HG03442 (cell line): ENCODE results near the gene SGPL1.

Source experiments
- ATAC-seq: cut with Tn5 transposase; IDR thresholded peaks from one replicate; pipeline ENCODE4 v1.9.1; 2021; ENCODE audit warnings: mild to moderate bottlenecking, moderate library complexity; ENCODE audit not compliant: unreplicated experiment

The SGPL1 gene

DNA sequence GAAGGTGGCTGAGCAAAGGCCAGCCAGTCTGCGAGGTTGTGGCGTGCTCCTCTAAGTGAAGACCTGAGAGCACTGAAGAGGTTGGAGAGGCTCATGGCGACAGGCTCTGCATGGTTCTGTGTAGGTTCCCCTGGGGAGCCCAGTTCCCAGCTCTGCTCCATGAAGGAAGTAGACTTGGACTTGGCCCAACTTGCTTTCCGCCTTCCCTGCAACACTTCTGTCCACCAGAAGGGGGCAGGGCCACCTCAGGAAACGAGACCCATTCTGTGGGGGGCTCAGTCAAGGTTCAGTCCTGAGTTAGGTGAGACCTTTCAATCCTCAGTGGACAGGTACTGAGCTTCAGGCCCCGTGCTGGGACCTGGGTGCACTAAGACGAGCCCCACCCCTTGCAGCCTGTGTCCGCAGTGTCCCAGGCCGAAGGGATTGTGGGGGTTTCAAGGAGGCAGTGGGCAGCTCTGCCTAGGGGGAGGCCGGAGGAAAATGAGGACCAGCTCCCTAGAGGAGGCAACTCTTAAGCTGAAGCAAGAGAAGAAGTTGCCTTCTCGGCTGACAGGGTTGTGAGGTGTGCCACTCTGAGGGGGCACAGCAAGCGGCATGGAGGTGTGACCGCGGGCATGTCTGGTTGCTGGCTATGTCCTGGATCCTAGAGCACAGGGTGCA lies 87.6 kb downstream of the SGPL1 start:
- ATAC-seq = no peak

DNA sequence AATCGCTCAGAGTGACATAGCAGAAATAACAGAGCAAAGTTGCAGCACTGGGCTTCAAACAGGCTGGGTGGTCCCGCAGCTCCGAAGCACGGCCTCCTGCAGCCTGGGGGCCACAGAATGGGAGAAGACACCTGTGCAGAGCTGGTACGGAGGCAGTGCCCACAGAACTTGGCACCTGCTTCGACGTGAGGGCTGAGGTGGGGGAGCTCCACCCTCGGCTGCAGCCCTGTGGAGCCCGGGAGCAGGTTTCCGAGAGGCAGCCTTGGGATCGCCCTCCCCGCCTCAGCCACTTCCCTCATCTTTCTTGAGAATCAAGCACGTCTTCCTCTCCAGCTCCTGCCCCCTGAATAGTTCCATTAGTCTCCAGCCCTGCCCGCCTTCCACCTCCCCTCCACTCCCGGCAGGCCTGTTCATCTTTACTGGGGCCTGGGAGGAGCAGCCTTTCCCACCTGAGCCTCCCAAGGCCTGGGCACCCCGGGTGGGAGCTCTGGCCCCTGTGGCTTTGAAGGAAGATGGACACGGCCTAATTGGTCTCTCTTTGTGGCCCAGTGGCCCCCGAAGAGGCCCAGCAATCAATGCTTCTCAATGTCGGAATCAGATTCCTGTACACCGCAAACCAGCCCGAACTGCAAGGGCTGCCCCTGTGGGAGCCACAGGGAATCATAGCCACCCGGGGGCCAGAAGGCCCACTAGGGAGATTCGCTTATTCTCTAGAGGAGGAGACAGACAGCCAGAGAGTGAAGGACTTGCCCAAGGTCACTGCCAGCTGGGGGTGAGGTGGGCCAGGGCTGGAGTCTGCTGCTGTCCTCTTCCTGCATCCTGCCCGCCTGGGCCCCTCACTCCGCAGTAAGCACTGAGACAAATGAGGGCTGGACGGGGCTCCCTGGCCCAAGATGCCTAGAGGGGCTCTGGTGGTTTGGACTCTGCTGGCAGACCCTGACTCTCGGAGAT lies 89.6 kb downstream of the SGPL1 start:
- no peak for ATAC-seq

DNA sequence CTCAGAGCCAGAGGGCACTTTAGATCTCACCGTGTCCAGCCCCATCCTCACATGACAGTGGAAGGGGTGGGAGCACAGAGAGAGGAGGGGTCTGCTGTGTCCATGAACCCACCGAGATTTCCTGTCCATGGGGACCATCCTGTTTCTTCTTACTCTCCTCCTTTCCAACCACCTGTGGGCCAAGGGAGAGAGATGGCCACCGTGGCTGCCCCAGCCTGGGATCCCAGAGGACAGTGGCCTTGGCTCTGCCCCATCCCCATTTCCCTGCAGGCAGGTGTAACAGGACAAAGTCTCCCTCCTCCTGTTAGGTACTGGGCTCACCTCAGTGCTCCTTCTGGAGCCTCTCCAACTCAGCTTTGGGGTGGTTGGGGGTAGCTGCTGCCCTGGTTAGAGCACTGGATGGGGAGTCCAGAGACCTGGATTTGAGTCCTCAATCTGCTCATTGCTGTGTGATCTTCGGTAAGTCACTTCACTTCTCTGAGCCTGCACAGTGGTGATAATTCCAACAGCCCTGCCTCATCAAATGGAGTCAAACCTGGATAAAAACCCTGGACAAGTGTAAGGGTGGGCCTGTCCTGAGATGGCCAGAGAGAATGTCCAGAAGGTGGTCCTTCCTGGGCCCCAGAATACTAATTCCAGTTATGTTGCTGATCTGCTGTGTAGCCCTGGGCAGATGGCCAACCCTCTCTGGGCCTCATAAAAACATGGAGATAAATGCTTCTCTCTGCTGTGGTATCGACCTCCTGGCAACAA lies 90.5 kb downstream of the SGPL1 start:
- ATAC-seq = no peak

DNA sequence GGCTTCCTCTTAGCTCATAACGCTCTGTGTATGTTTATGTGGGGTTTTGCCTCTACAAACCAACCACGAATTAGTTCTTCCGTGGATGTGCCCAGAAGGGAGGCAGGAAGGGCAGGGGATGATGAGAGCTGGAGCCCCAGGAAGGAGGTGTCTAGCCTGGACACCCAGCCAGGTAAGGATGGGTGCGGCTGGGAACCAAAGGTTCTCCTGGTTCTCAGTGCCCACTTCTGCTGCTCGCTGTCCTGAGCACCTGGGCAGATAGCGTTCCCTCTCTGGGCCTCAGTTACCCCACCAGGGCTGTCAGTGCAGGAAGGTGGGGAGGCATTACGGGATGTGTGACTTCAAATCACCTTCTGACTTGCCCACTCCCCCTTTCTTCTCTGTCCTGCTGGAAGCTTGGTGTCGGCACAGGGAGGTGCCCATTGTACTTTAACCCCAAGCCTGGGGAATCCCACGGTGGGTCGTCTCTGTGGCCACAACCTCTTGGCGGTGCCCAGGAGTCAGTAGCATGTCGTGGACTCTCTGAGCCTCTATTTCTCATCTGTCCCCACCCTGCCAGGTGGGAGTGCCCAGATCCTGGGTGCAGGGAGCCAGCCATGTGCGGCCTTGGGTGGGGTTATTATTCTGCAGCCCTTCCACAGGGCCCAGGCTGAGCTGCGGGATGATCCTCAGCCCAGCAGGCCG lies 91.3 kb downstream of the SGPL1 start:
- no peak for ATAC-seq

DNA sequence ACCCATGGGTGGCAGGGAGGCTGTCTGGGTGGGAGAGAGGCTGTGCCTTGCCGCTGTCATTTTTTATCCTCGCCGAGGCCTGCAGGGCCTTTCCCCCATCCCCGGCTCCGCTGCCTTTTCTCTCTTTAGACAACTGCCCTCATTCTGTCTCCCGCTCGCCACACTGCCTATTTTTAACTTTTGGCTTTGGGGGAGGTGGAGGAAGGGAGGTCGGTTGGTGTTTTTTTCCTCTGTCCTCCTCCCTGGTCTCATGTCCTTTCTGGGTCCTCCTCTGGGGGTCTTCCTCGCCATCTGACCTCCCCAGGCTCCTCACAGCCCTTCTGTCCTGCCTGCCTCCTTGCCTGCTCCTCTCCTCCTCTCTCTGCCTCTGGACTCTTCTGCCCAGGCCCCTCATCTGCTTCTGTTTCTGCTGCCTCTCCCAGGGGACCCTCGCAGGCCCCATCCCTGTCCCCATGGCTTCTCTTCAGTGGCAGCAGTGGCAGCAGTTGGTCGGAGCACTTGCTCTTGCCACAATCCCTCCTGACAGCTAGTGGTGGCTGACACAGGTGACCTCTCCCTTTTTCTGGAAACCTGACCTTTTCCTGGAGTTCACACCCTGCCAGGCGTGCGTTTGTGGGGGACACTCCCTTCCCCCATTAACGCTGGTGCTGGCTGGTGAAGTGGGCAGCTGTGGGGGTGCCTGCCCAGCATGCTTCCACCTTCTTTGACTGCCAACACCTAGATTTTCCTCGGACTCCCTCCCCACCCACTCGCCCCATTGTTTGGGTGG lies 92.1 kb downstream of the SGPL1 start:
- no peak for ATAC-seq

DNA sequence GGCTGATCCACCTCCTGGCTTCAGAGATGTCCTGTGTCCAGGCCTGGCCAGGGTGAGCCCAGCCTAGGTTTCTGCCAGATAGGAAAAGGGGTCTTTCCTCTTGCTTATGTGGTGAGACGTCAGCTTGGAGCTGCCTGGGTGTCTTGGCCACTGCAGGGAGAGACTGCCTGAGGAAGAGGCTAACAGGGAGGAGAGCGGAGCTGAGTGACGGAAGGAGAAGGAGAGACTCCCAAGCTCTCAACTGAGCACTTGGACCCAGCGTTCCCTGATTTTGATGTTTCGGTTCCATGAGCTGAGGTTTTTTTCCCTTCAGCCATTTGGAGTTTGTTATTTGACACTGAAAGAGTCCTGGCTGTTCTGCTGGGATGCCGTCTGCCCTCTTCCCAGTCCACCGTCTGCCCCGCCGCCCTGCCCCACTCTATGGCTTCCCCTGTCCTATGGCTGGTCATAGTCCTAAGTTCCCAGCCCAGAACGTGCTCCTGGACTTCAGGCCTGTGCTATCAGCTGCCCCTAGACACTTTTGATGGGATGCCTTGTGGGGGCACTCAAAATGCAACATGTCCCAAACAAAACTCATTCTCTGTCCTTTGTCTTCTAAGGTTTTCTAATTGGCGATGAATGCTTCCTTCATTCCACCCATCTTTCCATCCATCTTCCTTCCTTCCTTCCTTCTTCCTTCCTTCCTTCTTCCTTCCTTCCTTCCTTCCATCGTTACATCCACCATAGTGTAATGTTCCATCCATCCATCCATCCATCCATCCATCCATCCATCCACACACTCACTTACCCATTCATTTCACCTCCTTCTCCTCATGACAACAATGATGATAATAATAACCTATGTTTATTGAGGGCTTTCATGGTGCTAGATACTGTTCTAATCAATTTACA lies 92.9 kb downstream of the SGPL1 start:
- no peak for ATAC-seq

DNA sequence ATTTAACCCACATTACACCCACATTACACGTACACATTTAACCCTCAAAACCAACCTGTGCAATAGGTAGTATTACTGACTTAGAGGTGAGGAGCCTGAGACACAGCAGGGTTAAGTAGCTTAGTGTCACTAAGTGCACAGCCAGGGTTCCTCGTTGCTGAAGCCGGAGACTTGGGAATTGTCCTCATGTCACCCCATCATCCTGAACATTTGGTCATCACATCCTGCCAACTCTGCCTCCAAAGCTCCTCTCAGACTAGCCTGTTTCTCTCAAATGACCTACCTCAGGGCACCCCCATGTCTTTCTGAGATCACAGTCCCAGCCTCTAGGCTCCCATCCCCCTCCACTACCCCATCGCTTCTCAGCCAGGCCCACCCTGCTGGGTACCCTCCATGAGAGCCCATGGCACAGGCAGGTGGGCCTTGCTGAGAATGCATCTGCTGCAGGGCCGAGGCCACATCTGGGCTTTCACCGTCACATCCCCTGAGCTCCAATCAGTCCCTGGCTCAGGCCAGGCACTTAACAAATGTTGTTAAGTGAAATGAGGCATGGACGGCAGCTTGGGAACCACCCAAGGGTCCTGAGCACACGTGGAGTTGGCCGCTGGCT lies 93.7 kb downstream of the SGPL1 start:
- no peak for ATAC-seq

DNA sequence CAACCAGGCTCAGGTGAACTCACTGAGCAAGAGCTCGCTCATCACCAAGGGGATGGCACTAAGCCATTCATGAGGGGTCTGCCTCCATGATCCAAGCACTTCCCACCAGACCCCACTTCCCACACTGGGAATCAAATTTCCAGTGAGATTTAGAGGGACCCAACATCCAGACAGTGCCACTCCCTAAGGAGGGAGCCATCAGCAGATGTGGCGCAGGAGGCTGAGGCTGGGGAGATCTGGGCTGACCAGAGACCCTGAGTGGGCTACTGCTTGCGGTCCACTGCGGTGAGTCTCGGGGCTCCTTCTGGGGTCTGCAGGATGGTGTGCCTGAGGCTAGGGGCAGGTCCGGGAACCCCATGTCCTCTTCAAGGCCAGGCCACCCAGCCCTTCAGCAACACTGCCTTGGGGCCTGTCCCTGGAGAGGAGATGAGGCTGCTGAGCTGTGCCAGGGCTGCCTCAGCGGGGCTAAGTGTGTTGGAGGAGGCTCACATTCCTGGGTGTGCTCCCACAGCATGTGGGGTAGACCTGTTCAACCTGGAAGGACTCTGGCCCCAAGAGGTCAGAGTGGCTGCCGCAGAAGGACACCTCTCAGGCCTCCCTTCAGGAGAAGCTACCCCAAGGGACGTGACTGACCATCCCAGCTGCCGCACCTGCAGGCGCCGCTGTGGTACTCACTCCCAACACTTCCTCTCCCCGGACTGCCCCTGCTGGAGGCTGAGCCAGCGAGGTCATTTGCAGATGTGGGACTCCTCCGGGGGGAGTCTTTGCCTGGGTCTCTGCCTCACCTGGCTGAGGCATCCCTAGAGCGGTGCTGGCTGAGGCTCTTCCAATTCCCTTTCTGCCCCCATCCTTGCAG lies 95.0 kb downstream of the SGPL1 start:
- ATAC-seq = no peak

DNA sequence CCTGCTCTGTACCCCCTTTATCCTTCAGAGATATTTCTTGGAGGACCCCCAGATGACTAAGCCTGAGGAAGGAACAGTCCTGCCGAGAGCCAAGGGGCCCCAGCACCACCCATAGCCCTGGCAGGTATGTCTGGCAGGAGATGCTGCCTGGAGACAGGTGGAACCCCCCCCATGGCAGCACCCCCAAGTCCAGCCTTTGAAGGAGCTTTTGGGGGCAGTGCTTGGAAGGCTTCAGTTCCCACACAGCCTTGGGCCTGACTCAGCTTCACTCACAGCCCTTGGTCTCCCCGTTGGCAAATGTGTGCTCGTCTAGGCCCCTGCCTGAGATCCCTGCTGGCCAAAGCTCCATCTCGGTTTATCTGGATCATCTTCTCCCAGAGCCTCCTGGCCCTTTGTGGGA lies 95.6 kb downstream of the SGPL1 start:
- ATAC-seq = no peak

DNA sequence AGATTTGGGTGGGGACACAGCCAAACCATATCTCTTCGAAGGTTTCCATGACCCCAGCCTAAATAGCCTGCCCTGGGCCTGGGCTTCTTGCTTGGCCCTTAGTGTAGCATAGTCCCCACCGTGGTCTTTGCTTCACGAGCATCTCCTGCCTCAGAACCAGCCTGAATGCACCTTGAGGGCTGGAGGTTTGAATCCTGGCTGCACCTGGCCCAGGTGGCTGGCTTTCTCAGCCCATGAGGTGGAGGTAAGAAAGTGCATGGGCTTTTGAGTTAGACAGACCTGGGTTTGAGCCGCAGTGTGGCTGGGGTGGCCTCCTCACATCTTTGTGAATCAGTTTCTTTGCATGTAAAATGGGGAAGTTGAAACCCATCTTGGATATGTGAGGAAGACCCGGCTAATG lies 96.8 kb downstream of the SGPL1 start:
- ATAC-seq = no peak

DNA sequence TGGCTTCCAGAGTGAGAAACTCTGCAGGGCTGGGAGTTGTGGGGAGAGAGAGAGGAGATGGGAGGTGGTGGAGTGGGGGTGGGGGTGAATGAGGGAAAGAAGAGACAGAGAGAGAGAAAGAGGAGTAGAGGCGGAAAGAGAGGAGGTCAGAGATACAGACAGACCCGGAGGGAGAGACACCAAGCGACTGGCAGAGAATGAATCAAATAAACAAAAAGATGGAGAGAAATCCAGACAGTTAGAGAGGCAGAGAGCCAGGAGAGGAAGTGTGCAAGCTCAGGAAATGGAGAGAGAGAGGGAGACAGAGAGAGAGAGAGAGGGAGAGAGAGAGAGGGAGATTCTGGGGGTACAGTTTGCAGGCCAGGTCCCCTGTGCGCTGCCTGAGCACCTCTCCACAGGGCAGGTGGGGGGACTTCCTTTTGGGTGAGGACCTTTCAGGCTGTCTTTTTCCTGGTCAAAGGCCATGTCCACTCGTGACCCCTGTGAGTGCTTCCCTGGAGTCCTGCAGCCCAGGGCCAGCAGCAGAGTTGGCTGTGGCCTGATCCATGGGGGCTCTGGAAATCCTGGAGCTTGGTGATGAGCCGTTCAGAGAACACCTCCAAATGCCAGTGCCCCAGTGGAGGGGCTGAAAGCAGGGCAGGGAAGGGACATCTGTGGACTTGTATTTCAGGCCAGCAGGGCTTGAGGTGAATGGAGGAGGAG lies 97.6 kb downstream of the SGPL1 start:
- ATAC-seq = no peak

DNA sequence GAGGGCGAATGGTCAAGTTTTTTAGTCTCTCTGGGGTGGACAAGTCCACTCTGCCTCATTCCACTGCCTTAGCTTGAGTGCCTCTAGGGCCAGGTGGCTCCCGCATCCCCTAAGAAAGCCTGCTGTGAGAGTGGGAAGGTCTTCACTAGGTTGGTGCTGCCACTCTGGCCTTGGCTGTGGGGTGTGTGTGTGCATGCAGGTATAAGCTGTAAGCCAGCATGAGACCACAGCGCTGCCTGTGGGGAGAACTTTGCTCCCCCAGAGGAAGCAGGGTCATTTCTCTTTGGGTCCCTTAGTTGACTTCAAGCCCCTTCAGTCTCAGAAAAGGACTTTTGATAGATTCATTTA lies 98.1 kb downstream of the SGPL1 start:
- ATAC-seq = no peak

DNA sequence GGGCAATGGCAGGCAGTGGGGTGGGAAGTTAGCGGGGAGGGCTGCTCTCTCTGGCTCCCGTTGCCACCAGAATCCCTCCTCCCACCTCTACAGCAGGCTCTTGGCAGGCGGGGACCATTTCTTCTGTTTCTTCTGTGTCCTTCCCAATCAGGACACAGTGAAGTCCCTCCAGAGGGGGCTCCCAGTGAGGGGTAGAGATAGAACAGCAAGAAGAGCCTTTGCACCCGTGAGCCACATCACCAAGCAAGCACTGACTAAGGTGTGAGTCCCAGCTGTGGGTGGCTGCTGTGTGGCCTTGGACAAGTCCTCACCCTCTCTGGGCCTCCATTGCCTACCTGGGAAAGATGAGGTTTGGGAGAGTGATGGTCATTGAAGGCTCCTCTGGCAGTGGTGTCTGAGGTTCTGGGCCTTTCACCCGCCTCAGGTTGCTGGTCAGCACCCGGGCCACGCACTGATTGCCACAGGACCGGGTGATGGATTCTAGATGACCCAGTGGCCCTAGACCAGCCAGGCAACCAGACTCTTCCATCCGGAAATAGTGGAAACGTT lies 98.6 kb downstream of the SGPL1 start:
- no peak for ATAC-seq

DNA sequence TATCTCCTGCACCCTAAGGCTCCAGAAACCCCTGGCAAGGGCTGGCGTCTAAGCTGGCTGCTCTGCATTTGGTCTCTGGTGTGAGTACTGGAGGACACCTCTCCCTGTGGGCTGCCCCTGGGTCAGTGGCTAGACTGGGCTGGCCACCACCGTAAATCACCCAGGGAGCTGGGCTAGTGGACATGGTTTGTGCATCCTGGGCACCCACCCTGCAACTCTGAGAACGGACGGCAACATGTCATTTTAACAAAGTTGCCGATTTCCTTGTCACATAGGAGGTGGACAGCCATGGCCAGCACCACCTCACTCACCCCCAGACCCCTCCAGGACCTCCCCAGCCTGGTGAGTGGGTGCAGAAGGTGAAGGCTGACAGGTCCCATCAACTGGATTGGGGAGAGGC lies 99.5 kb downstream of the SGPL1 start:
- ATAC-seq = no peak

DNA sequence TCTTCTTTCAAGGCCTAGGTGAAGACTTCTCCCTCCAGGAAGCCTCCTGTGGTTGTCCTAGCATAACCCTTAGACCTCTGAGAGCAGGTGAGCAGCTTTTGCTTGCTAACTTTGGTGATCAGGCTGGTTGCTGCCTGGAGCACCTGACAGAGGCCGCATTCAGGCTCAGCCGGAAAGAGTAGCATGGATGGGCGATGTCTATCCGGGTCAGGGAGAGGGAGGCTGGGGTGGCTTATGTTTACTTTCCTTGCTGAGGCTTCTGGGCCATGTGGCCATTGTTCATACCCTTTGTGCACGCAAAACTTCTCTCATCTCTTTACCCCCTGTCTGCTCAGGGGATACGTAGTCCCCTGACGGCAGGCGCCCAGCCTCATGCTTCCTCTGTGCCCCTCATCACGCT lies 100.1 kb downstream of the SGPL1 start:
- no peak for ATAC-seq

DNA sequence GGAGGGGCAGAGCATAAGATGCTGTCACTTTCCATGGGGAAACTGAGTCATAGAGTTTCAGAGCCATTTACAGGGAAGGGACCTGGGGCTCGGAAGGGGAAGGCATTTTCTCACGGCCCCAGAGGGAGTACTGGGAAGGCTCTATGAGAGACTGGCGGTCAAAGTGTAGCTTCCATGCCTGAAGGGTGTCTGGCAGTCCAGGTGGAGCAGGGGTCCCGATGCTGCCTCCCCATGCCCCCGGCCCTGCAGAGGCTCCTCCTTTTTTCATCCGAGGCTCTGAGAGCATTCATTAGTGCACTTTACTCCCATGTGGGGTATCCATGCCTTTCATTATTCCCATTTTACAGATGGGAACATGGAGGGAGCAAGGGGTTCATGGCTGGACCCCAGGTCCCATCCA lies 100.5 kb downstream of the SGPL1 start:
- ATAC-seq = no peak

DNA sequence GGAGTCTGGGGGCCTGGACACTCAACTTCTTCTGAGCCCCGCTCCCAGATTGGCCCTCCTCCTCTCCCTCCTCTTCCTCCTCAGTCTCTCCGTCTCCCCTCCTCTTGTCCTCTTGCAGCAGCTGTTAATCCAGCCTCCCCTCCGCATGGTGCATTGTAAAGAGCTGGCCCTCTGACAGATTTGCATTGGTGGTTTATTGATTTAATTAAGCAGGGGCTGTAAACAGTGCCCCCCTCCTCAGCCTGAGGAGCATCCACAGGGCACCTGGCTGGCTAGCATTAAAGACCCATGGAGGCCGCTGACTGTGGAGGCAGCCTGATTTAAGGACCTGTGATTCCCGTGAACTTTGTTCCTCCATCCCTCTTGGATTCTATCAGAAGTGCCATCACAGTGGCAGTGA lies 101.5 kb downstream of the SGPL1 start:
- ATAC-seq = no peak
